Measurements from ENCODE around the gene HDAC4.
A peak's percentile ranks its signal among the peaks of the same experiment; 100 is the strongest.
"Not testable (repeated sequence)": the region's sequence is repeated elsewhere in the genome, so short reads cannot be mapped to it uniquely, and the experiment has no call there.

The HDAC4 gene

DNA sequence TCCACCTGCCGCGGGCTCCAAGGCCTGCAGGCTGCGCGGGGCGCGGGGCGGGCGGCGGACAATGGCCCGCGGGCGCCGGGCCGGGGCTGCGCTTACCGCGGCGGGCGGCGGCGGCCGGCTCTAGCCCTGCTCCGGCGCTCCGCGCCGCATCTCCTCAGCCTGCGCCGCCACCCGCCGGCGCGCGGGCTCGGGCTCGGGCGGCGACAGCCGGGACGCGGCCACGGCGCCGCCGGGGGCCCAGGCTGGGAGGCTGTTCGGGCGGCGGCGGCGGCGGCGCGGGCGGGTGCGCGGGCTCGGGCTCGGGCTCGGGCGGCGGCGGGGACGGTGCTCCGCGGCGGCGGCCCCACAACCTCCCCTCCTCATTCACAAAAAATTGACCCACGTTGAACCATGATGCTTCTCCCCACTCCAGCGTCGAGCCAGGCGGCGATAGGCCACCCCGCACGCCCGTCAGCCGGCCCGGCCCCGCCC, at the start of gene HDAC4:
TSS of gene HDAC4 (minus strand) at position 425 of the 471 bp plus-strand sequence. CDS start 48,321 bp downstream, outside the sequence.
- Histone ChIP-seq H3K36me3 (ENCODE audit: control insufficient read depth, insufficient read depth, low read length, severe bottlenecking) (no peaks in the 10 kb centered on the region), H3K4me1 (ENCODE audit: control insufficient read depth, insufficient read depth, low read length) (peaks cover 20% of the 10 kb centered on the region), H3K9ac (ENCODE audit: low read length) (peak within 1 kb of the TSS; percentile 100), H3K9me3 (ENCODE audit: control insufficient read depth, low read length) (no peaks in the 10 kb centered on the region), H3K4me3 (ENCODE audit: low read length) (peak within 1 kb of the TSS; percentile 97), H3K27me3 (replicated peaks; ENCODE audit: control insufficient read depth, insufficient read depth, low read length) (no peaks in the 10 kb centered on the region)
- no peak for DNase-seq (ENCODE audit: low read depth)

DNA sequence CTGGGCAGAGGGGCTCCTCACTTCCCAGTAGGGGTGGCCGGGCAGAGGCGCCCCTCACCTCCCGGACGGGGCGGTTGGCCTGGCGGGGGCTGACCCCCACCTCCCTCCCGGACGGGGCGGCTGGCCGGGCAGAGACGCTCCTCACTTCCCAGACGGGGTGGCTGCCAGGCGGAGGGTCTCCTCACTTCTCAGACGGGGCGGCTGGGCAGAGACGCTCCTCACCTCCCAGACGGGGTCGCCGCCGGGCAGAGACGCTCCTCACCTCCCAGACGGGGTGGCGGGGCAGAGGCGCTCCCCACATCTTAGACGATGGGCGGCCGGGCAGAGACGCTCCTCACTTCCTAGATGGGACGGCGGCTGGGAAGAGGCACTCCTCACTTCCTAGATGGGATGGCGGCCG, 48.6 kb upstream of the HDAC4 start:
- H3K4me3 ChIP-seq (ENCODE audit: low read length); DNase-seq (ENCODE audit: low read depth); H3K27me3 ChIP-seq (replicated peaks; ENCODE audit: control insufficient read depth, insufficient read depth, low read length); H3K36me3 ChIP-seq (ENCODE audit: control insufficient read depth, insufficient read depth, low read length, severe bottlenecking); H3K9ac ChIP-seq (ENCODE audit: low read length): not testable (repeated sequence)
- Histone ChIP-seq H3K9me3 (ENCODE audit: control insufficient read depth, low read length) (peaks cover 30% of the 10 kb centered on the region), H3K4me1 (ENCODE audit: control insufficient read depth, insufficient read depth, low read length) (peaks cover 18% of the 10 kb centered on the region)

DNA sequence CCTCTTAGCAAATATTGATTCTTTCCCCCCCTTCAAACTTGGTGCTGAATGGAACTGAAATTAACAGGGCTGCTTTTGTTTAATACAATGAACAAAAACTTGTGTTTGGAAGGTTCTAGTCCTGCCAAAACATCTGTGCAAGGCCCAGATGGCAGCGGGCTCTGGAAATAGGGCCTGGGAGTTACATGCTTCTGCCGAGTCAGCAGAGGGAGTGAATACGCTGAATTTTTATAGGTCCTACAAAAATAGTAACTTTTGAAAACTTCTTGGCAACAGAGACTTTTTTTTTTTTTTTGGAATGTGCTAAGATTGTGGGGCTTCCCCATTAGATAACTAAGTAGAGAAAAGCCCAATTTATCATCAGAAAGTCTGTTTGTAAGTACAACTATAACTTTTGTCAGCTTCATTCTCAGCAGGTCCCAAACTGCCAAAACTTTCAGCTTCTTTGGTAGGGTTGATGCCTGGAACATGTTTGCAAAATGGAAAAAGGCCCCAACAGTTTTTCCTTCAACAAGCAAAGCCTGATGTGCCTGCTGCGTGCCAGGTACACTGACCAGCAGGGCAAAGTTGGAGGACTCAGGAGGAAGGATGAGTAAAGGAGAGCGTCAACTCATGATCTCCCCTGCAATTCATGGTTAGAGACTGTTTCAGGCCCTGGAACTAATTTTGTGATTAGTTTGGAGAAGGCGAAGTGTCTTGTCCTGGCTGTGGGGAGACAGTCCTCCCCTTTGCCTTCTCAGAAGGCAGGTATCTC, 45.1 kb upstream of the HDAC4 start:
- H3K4me3 ChIP-seq (ENCODE audit: low read length) = no peak overlapping the region
- peaks cover 5% of the 10 kb centered on the region for H3K27me3 ChIP-seq (replicated peaks; ENCODE audit: control insufficient read depth, insufficient read depth, low read length)
- H3K9me3 ChIP-seq (ENCODE audit: control insufficient read depth, low read length) = peaks cover under 1% of the 10 kb centered on the region
- DNase-seq (ENCODE audit: low read depth) = peak; percentile 3
- peaks cover 21% of the 10 kb centered on the region for H3K4me1 ChIP-seq (ENCODE audit: control insufficient read depth, insufficient read depth, low read length)
- H3K36me3 ChIP-seq (ENCODE audit: control insufficient read depth, insufficient read depth, low read length, severe bottlenecking) = no peaks in the 10 kb centered on the region
- H3K9ac ChIP-seq (ENCODE audit: low read length) = peak overlapping the region; percentile 27

DNA sequence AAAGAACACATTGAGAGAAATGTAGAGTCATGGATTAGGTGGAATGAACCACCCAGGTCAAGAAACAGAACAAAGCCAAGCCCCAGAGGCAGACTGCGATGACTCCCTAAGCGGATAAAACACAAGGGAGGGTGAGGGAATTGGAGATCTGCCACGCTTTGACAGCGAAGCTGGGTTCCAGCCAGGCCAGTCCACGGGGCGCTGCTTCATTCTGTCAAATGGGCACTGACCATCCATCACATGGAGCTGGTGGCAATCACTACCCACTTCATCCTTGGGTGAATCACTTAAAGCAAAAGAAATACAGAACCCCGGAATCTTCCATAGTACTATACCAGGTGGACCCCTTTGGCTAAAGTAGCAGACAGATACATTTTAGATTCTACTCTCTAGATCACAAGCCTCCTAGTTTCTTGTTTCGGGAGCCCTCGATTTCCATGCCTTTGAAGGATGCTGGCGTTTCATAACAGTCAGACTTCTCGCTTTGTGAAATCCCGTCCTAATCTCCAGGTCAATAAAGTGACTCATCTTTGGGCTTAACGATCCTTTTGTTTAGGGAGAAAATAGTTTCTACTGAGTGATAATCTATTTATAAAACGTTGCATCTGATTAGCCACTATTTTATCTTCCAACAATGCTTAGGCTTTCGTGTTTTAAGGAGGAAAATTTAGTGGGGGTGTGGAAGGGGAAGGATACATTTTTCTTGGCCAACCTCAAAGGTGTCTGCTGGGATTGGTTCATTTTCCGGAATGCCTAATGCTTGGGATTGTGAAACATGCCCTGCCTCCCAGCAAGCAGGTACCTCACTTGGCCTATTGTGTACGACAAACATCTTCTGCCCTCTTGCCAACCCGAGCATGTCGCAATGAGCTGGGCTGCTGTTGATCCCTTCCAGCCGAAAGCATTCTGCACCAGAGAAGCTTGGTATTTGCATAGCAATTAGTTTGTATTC, 44.1 kb upstream of the HDAC4 start:
- no peaks in the 10 kb centered on the region for H3K36me3 ChIP-seq (ENCODE audit: control insufficient read depth, insufficient read depth, low read length, severe bottlenecking)
- peak; percentile 38 for DNase-seq (ENCODE audit: low read depth)
- peaks cover 21% of the 10 kb centered on the region for H3K4me1 ChIP-seq (ENCODE audit: control insufficient read depth, insufficient read depth, low read length)
- H3K9ac ChIP-seq (ENCODE audit: low read length) = no peak overlapping the region
- H3K9me3 ChIP-seq (ENCODE audit: control insufficient read depth, low read length) = no peaks in the 10 kb centered on the region
- no peak overlapping the region for H3K4me3 ChIP-seq (ENCODE audit: low read length)
- H3K27me3 ChIP-seq (replicated peaks; ENCODE audit: control insufficient read depth, insufficient read depth, low read length) = peaks cover 15% of the 10 kb centered on the region

DNA sequence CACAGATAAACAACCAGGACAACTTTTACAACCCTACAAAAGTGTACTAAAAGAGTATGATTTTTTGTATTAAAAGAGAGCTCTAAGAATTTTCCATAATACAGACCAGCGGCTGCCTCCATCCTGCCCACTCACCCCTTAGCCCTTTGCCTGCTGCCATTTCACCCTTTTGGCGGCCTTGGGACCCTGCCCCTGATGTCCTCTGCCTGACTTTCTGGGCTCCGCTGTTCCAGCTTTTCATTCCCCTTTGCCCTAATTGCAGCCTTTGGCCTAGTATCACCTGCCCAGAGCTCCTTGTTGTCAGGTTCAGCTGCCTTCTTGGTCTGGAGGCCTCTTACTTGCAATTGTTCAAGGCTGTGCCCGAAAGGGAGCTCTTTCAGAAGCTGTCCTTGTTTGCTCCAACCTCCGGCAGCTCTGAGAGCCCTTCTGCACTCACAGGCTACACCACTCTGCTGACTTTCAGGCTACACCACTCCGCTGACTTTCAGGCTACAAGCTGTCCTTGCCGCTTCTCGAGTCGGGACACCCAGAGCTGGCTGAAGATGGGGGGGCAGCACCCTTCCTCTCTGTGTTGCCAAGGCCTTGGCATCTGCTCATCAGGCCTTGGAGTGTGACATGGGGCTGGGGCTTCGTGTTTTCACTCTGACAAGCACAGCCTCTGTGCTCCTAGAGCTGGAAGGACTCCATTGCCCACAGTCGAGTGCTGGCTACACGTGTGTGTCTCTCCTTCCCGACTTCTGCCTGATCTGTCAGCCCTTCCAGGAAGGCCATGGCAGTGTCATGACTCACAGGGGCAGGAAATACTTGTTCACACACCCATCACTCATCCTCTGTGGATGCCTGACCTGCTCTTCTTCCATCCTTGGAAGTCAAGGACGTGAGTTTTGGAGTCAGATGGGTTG, 43.1 kb upstream of the HDAC4 start:
- Histone ChIP-seq H3K9ac (ENCODE audit: low read length) (no peak overlapping the region), H3K27me3 (replicated peaks; ENCODE audit: control insufficient read depth, insufficient read depth, low read length) (peaks cover 23% of the 10 kb centered on the region), H3K4me1 (ENCODE audit: control insufficient read depth, insufficient read depth, low read length) (peaks cover 21% of the 10 kb centered on the region), H3K4me3 (ENCODE audit: low read length) (no peak overlapping the region), H3K9me3 (ENCODE audit: control insufficient read depth, low read length) (no peaks in the 10 kb centered on the region), H3K36me3 (ENCODE audit: control insufficient read depth, insufficient read depth, low read length, severe bottlenecking) (no peaks in the 10 kb centered on the region)
- DNase-seq (ENCODE audit: low read depth) = no peak

DNA sequence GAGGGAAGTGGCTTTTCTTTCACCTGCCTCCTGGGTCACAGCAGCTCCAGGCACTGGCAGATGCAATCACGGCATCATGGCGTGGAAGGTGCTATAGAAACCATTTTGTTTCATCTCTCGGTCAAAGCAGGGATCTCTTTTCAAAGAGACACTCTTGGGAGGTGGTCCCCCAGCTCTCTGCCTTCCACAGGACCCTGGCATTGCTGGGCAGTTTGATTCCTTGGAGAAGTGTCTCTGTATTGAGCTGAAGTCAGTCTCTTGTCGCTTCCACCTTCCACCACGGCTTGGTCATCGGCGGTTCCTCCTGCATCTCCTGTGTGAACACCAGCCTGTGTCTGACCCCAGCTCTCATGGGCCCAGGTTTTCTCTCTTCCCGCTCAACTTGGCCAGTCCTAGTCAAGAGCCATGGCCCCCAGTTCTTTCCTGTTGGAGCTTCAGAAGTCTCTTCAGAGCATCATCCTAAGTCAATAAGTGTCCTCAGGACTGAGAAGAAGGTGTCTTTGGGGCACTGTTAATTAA, 42.3 kb upstream of the HDAC4 start:
- peaks cover 29% of the 10 kb centered on the region for H3K27me3 ChIP-seq (replicated peaks; ENCODE audit: control insufficient read depth, insufficient read depth, low read length)

DNA sequence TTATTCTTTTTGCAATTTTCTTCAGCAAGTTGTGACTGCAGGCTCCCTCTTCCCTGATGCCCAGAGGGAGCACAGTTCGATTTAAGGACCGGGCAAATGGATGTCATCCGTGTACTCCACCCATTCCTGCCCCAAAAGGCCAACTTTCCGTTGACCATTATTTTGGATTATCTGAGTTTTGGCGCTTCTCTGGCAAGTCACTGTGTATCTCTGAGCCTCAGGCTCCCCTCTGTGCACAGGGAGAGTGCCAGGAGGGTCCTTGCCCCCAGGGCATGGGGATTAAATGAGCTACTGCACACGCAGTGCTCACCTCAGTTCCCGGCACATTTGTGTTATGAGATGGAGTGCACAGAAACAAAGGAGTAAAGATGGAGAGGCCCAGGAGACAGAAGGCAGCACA, 41.4 kb upstream of the HDAC4 start:
- H3K4me1 ChIP-seq (ENCODE audit: control insufficient read depth, insufficient read depth, low read length) = peaks cover 21% of the 10 kb centered on the region
- H3K4me3 ChIP-seq (ENCODE audit: low read length) = no peak overlapping the region
- no peak overlapping the region for H3K9ac ChIP-seq (ENCODE audit: low read length)
- no peaks in the 10 kb centered on the region for H3K9me3 ChIP-seq (ENCODE audit: control insufficient read depth, low read length)
- no peak for DNase-seq (ENCODE audit: low read depth)
- H3K27me3 ChIP-seq (replicated peaks; ENCODE audit: control insufficient read depth, insufficient read depth, low read length) = peaks cover 29% of the 10 kb centered on the region
- no peaks in the 10 kb centered on the region for H3K36me3 ChIP-seq (ENCODE audit: control insufficient read depth, insufficient read depth, low read length, severe bottlenecking)

More for the DNA sequence above, 42.3 kb upstream of the HDAC4 start:
- Histone ChIP-seq H3K9ac (ENCODE audit: low read length) (no peak overlapping the region), H3K36me3 (ENCODE audit: control insufficient read depth, insufficient read depth, low read length, severe bottlenecking) (no peaks in the 10 kb centered on the region), H3K9me3 (ENCODE audit: control insufficient read depth, low read length) (no peaks in the 10 kb centered on the region), H3K4me1 (ENCODE audit: control insufficient read depth, insufficient read depth, low read length) (peaks cover 21% of the 10 kb centered on the region), H3K4me3 (ENCODE audit: low read length) (no peak overlapping the region)
- DNase-seq (ENCODE audit: low read depth) = no peak

DNA sequence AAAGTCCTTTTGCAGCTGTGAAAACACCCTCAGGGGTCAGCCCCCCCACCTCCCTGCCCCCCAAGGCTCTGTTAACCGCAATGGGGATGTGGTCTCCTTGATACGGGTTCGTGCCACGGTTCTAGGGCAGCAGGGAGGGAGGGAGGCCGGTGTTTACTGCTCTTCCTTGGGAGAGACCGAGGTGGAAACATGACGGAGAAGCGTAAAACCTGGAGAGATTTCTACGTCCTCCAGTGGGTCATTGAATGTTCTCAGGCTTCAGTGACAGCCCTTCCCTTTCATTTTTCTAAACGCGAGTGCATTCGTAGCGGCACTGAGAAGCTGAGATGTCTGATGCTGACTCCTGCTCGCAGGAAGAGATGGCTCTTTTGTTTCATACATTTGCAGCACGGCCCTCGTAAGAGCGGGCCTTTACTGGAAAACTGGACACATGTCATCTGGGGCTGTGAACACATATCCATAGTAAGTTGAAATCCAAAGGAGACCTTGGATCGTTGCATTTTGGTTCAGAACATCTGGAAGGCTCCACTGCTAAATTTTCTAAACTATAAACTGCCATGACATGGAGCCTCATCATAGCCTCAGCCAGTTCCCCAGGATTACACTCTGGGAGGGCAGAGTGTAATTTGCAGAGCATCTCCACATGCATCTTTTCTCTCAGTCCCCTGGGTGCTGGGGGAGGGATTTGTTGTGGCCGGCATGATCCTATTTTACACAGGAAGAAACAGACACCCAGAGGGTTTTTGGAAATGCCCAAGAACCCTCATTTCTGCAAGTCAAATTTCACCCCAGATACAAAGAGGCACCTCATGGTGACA, 40.6 kb upstream of the HDAC4 start:
- Histone ChIP-seq H3K9ac (ENCODE audit: low read length) (no peak overlapping the region), H3K36me3 (ENCODE audit: control insufficient read depth, insufficient read depth, low read length, severe bottlenecking) (no peaks in the 10 kb centered on the region), H3K4me3 (ENCODE audit: low read length) (no peak overlapping the region), H3K4me1 (ENCODE audit: control insufficient read depth, insufficient read depth, low read length) (peaks cover 21% of the 10 kb centered on the region), H3K27me3 (replicated peaks; ENCODE audit: control insufficient read depth, insufficient read depth, low read length) (peaks cover 29% of the 10 kb centered on the region), H3K9me3 (ENCODE audit: control insufficient read depth, low read length) (peaks cover 3% of the 10 kb centered on the region)
- DNase-seq (ENCODE audit: low read depth) = peak; percentile 10

DNA sequence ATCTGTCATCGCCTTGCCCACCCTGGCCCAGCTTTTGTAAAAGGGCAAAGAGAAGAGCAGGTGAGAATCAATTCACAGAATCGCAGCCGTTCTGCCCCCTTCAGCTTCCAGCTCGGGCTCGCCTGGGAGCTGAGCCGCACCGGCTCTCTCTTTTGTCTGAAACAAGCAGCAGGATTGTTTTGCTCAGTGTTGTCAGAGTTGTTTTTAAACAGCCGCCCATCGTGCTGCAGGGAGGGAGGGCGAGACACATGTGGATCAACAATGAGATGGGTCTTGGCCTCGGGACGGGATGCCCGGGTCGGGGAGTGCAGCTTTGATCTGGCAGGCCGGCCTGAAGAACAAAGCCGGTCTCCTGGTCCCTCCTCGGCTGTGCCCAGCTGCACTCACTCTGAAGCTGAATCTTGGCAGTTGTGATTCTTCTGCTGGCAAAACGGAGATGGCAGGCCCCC, 39.7 kb upstream of the HDAC4 start:
- peak; percentile 12 for DNase-seq (ENCODE audit: low read depth)
- Histone ChIP-seq H3K36me3 (ENCODE audit: control insufficient read depth, insufficient read depth, low read length, severe bottlenecking) (no peaks in the 10 kb centered on the region), H3K4me3 (ENCODE audit: low read length) (no peak overlapping the region), H3K9ac (ENCODE audit: low read length) (no peak overlapping the region), H3K27me3 (replicated peaks; ENCODE audit: control insufficient read depth, insufficient read depth, low read length) (peaks cover 29% of the 10 kb centered on the region), H3K9me3 (ENCODE audit: control insufficient read depth, low read length) (peaks cover 3% of the 10 kb centered on the region), H3K4me1 (ENCODE audit: control insufficient read depth, insufficient read depth, low read length) (peaks cover 14% of the 10 kb centered on the region)

Measured in adipocyte (in vitro differentiated cells).